Measurements from ENCODE around the gene KPRP. TPM values are rescaled to one million over a fixed set of nuclear protein-coding genes. Genes with fewer than 3 reads are reported as not detected.
A peak's percentile ranks its signal among the peaks of the same experiment; 100 is the strongest.

The KPRP gene
- total and polyA plus RNA-seq, 8 donors: 0.30 TPM; not detected in 7

- WGBS, 5 donors: 17 to 41% (median 29%) methylated on average over 1 of the region's 1 CpG
- Histone ChIP-seq H3K27ac (no peak overlapping the region), H3K9me3 (no peaks in the 10 kb centered on the region), H3K4me3 (no peak overlapping the region), H3K4me1 (no peaks in the 10 kb centered on the region), H3K27me3 (peaks cover 0 to 27% (median 0%) of the 10 kb centered on the region in 3 donors), H3K36me3 (no peaks in the 10 kb centered on the region)
- intact Hi-C loops (cut with DNase I; ENCODE audit: low total_unique reads): no loop called here
- no peak for DNase-seq
- TF ChIP-seq POLR2A (IDR thresholded peaks at IDR 0.05): no peak
- no peak for TF ChIP-seq POLR2AphosphoS5 (IDR thresholded peaks at IDR 0.05)
- TF ChIP-seq CTCF (IDR thresholded peaks at IDR 0.05): no peak
- no peak for TF ChIP-seq EP300 (IDR thresholded peaks at IDR 0.05)
These were observed 4.2 kb upstream of the KPRP start for GRCh38 chr1:152753586-152753985.

GRCh38 chr1:152756872-152757271, 953 bp upstream of the KPRP start:
- TF ChIP-seq POLR2A (IDR thresholded peaks at IDR 0.05): no peak
- no peak for TF ChIP-seq EP300 (IDR thresholded peaks at IDR 0.05)
- no peak for TF ChIP-seq CTCF (IDR thresholded peaks at IDR 0.05)
- no peak for TF ChIP-seq POLR2AphosphoS5 (IDR thresholded peaks at IDR 0.05)
- H3K4me1 ChIP-seq: no peaks in the 10 kb centered on the region
- 67 to 88% (median 71%) methylated on average over 1 to 2 of the region's 2 CpGs for WGBS, 5 donors
- intact Hi-C loops (cut with DNase I; ENCODE audit: low total_unique reads): no loop called here
- no peaks in the 10 kb centered on the region for H3K9me3 ChIP-seq
- H3K4me3 ChIP-seq: no peak overlapping the region
- H3K27ac ChIP-seq: no peak overlapping the region
- H3K27me3 ChIP-seq: peaks cover 0 to 23% (median 0%) of the 10 kb centered on the region in 3 donors
- DNase-seq: no peak
- H3K36me3 ChIP-seq: no peaks in the 10 kb centered on the region

- Histone ChIP-seq H3K36me3 (no peaks in the 10 kb centered on the region), H3K9me3 (no peaks in the 10 kb centered on the region), H3K4me1 (no peaks in the 10 kb centered on the region), H3K4me3 (no peak overlapping the region), H3K27ac (no peak overlapping the region), H3K27me3 (peaks cover 0 to 21% (median 0%) of the 10 kb centered on the region in 3 donors)
- WGBS, 5 donors: 69 to 83% (median 82%) methylated on average over 4 of the region's 4 CpGs
- peak in 1 of 2 donors; percentile 9 for DNase-seq
- intact Hi-C loops (cut with DNase I; ENCODE audit: low total_unique reads): no loop called here
- TF ChIP-seq POLR2AphosphoS5 (IDR thresholded peaks at IDR 0.05) (no peak), EP300 (IDR thresholded peaks at IDR 0.05) (no peak), POLR2A (IDR thresholded peaks at IDR 0.05) (no peak), CTCF (IDR thresholded peaks at IDR 0.05) (no peak)
These were observed 811 bp downstream of the KPRP start for GRCh38 chr1:152758636-152759035.

- intact Hi-C loops (cut with DNase I; ENCODE audit: low total_unique reads): no loop called here
- Histone ChIP-seq H3K27ac (no peak overlapping the region), H3K36me3 (no peaks in the 10 kb centered on the region), H3K4me3 (no peak overlapping the region), H3K27me3 (peaks cover 0 to 19% (median 0%) of the 10 kb centered on the region in 3 donors), H3K4me1 (no peaks in the 10 kb centered on the region), H3K9me3 (no peaks in the 10 kb centered on the region)
- no peak for TF ChIP-seq POLR2A (IDR thresholded peaks at IDR 0.05)
- TF ChIP-seq EP300 (IDR thresholded peaks at IDR 0.05): no peak
- no peak for TF ChIP-seq POLR2AphosphoS5 (IDR thresholded peaks at IDR 0.05)
- no peak for TF ChIP-seq CTCF (IDR thresholded peaks at IDR 0.05)
- DNase-seq: no peak
- 75 to 87% (median 85%) methylated on average over 7 to 8 of the region's 8 CpGs for WGBS, 5 donors
These were observed 1.8 kb downstream of the KPRP start for GRCh38 chr1:152759453-152760173.

All from stomach (tissue), 9 donors.